AG09309 (cell line): Measurements from ENCODE around the gene TMEM234.
"Not testable (repeated sequence)": the region's sequence is repeated elsewhere in the genome, so short reads cannot be mapped to it uniquely, and the experiment has no call there.

Experiments used
- DNase-seq: peaks from one replicate; pipeline ENCODE4 v3.0.0-alpha.2; 2010; ENCODE audit warnings: low read depth
- H3K4me3 ChIP-seq: 2 replicates; pipeline ENCODE4 v1.5.1; 2011; ENCODE audit warnings: mild to moderate bottlenecking, low read depth, low read length, moderate library complexity; ENCODE audit not compliant: control insufficient read depth
- TF ChIP-seq, protein P1 (sequence below): IDR thresholded peaks from 2 replicates; pipeline ENCODE4 v1.5.1; 2011; ENCODE audit warnings: mild to moderate bottlenecking, low read depth, low read length, inconsistent platforms; ENCODE audit not compliant: insufficient read depth, control insufficient read depth; ENCODE audit errors: missing control alignments

TMEM234 gene

GRCh38 chr1:32221980-32222755, at the start of gene TMEM234, which contains the start of gene EIF3I:
Gene TMEM234 (minus strand): TSS chr1:32222353. CDS start chr1:32222322, 31 bp downstream.
Gene EIF3I (plus strand): TSS chr1:32222407. CDS start chr1:32222442, 35 bp downstream.
- no peak for DNase-seq
- TF ChIP-seq, protein P1, sequence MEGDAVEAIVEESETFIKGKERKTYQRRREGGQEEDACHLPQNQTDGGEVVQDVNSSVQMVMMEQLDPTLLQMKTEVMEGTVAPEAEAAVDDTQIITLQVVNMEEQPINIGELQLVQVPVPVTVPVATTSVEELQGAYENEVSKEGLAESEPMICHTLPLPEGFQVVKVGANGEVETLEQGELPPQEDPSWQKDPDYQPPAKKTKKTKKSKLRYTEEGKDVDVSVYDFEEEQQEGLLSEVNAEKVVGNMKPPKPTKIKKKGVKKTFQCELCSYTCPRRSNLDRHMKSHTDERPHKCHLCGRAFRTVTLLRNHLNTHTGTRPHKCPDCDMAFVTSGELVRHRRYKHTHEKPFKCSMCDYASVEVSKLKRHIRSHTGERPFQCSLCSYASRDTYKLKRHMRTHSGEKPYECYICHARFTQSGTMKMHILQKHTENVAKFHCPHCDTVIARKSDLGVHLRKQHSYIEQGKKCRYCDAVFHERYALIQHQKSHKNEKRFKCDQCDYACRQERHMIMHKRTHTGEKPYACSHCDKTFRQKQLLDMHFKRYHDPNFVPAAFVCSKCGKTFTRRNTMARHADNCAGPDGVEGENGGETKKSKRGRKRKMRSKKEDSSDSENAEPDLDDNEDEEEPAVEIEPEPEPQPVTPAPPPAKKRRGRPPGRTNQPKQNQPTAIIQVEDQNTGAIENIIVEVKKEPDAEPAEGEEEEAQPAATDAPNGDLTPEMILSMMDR, result no peak
- H3K4me3 ChIP-seq, result peak within 1 kb of the TSS; percentile 88

GRCh38 chr1:32269744-32270143, 47.6 kb upstream of the TMEM234 start:
- H3K4me3 ChIP-seq, result no peak overlapping the region
- no peak for DNase-seq
- TF ChIP-seq, protein P1, result no peak

- TF ChIP-seq, protein P1, result no peak
- peak; percentile 7 for DNase-seq
- H3K4me3 ChIP-seq, result no peak overlapping the region
Measured at GRCh38 chr1:32266921-32267591, 44.9 kb upstream of the TMEM234 start.

DNA sequence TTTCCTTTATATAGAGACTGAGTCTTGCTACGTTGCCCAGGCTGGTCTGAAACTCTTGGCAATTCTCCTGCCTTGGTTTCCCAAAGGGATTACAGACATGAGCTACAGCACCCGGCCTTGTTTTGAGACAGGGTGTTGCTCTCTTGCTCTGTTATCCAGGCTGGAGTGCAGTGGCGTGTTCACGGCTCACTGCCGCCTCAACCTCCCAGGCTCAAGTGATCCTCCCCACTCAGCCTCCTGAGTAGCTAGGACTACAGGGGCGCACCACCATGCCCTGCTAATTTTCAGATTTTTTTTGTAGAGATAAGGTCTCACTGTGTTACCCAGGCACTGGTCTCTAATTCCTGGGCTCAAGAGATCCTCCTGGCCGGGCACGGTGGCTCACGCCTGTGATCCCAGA, 43.7 kb upstream of the TMEM234 start:
- H3K4me3 ChIP-seq, result no peak overlapping the region
- DNase-seq, result no peak
- TF ChIP-seq, protein P1, result no peak

- no peak for DNase-seq
Measured at GRCh38 chr1:32263744-32264143, 41.6 kb upstream of the TMEM234 start.

DNA sequence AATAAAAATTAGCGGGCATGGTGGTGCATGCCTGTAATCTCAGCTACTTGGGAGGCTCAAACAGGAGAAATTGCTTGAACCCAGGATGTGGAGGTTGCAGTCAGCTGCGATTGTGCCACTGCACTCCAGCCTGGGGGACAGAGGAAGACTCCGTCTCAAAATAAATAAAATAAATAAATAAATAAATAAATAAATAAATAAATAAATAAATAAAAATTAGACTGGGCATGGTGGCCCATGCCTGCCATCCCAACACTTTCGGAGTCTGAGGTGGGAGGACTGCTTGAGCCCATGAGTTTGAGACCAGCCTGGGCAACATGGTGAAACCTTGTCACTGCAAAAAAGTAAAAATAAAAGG, 41.1 kb upstream of the TMEM234 start:
- DNase-seq, result not testable (repeated sequence)

More at GRCh38 chr1:32263744-32264143, 41.6 kb upstream of the TMEM234 start:
- no peak overlapping the region for H3K4me3 ChIP-seq
- TF ChIP-seq, protein P1, result no peak

GRCh38 chr1:32257227-32257508, 35.0 kb upstream of the TMEM234 start:
- TF ChIP-seq, protein P1, result no peak
- no peak overlapping the region for H3K4me3 ChIP-seq
- no peak for DNase-seq

More for the DNA sequence above, 41.1 kb upstream of the TMEM234 start:
- not testable (repeated sequence) for H3K4me3 ChIP-seq
